AML-193 (cell line): ENCODE data around the gene PDE2A.
A peak's percentile ranks its signal among the peaks of the same experiment; 100 is the strongest.

Experiments
- DNase-seq, 2 experiments: peaks; one replicate each; lab custom pipeline; 2025; lab: John Stamatoyannopoulos, UW

PDE2A gene

GRCh38 chr11:72635309-72635915, 38.8 kb downstream of the PDE2A start:
- peak; percentile 21 for DNase-seq

- DNase-seq, result no peak
Observed at GRCh38 chr11:72634472-72635095, 39.6 kb downstream of the PDE2A start.

GRCh38 chr11:72634016-72634415, 40.2 kb downstream of the PDE2A start:
- no peak for DNase-seq

GRCh38 chr11:72633068-72633467, 41.2 kb downstream of the PDE2A start:
- no peak for DNase-seq

- no peak for DNase-seq
Observed at GRCh38 chr11:72631806-72632731, 42.2 kb downstream of the PDE2A start.

DNA sequence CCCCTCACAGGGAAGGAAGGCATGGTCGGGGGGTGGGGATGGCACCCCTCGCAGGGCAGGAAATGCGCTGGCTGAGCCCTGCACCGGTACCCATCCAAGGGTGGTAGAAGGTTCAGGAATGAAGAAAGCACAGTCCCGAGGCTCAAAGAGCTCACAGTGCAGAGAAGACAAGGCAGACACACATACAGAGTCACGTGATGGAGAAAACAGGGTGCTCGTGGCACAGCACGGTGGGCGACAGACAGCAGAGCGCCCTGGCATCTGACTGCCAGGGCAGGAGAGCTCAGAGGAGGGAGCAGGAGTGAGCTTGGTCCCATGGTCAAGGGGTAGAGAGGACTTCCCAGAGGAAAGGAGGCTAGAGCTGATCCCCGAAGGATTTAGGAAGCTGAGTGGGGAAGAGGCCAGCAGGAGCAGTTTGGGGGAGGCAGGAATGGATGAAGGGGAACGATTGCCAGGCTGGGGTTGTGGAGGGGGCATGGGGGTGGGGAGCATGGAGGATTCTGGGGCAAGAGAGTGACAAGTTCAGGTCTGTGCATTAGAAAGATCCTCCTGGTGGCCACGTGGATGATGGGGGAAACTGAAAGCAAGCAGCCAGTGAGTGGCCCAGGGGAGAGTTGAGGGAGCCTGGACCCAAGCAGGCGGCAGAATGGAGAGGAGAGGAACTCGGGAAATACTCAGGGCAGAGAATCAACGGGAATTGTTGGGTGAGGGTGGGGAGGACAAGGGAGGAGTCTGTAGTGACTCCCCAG, 43.9 kb downstream of the PDE2A start:
- DNase-seq, result no peak

DNA sequence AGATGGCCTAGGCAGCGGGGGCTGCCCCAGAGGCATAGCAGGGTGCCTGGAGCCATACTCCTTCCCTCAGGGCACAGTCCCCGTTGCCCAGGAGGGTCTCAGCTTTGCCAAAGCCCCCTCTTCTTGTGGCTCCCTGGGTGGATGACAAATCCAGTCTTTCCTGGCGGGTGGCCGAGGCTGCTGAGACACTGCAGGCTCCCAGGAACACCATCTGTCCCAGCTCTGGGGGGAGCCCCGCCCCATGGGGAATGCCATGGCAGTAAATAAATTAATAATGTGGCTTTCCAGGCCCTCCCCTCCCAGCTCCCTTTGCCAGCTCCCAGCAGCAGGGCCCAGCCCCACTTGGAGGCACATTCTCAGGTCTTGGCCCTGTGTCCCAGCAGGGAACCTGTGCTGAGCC, 45.0 kb downstream of the PDE2A start:
- no peak for DNase-seq

GRCh38 chr11:72627594-72628281, 46.5 kb downstream of the PDE2A start:
- no peak for DNase-seq

DNA sequence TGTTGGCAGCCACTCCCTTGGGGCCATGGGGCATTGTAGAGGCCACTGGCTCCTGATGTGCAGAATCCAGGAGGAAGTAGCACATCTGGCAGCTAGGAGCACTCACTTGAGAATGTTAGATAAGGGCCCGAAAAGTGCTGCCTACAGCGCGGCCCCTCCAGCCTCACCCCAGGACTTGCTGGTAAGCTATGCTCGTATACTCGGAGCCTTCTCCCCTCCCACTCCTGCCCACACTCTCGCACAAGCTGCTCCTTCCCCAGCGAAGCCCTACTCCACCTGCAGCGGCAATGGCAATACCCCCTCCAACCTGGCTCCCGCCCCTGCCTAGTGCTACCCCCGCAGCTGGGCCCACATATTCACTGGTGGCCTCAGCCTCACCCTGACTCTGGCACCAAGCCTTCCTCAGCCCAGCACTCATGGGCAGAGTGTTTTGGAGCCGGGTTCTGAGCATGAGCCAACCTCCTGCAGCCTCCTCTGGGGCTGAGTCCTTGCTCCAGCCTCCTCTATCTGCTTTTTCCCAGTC, 47.7 kb downstream of the PDE2A start:
- DNase-seq, result no peak

- no peak for DNase-seq
Observed at GRCh38 chr11:72625691-72626413, 48.4 kb downstream of the PDE2A start.

DNA sequence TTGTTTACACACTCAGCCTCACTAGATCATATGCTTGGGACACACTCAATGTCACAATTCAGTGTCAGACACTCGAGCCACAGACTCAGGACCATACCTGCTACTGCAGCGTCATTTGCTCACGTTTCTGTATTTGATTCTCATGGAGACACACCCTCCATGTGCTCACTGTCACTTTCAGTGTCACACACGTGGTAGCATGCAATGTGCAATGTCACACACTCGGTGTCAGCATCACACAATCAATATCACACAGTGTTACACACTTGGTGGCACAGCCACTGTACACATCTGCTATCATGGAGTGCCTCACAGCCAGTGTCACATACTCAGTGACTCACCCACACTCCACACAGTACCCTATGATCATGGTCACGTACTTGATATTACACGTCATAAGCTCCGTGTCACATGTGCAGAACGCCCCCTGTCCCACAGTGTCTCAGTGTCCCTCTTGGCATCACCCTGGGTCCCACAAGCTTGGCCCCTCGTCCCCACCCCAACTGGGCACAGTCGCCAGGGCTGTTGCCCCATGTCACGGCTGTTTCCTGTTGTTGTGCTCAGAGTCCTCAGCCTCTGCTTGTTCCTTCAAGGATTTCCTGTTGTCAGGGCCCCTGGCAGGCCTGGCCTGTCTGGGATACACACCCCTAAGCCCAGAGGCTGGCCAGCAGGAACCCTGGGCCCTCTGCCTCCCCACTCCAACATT, 49.6 kb downstream of the PDE2A start:
- no peak for DNase-seq

DNA sequence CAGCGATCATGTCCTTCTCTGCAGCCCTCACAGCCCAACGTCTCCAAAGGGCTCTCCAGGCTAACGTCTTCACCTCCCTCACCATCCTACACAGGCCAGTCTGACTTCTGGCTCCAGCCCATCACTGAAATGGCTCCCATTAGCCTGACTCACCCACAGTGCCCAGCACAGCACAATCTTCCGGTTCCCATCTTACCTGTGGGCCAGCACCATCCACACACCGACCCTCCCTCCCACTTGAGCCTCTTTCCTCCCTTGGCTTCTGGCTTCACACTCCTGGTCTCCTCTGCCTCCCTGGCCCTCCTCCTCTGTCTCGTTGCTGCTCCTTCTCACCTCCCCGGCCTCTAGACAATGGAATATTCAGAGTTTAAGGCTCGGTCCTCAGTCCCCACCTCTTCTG, 51.2 kb downstream of the PDE2A start:
- DNase-seq, result no peak

GRCh38 chr11:72621008-72621610, 53.1 kb downstream of the PDE2A start:
- no peak for DNase-seq

DNA sequence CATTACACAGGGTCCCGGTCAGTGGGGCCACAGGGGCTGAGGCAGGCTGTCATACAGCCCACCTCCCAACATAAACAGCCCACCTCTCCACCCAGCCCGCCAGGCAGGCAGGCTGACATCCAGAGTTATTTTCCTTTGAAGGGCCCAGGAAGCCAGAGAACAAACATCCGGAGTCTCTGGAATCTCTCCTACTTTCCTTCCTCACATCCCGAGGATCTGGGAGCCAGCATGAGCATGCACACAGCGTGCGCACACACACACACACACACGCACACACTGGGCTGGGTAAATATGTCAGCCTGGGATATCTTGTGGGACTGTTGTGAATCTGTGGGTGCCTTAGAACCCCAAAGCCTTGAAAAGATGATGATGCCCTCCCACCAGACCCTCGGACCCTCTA, 55.4 kb downstream of the PDE2A start:
- DNase-seq, result no peak

DNA sequence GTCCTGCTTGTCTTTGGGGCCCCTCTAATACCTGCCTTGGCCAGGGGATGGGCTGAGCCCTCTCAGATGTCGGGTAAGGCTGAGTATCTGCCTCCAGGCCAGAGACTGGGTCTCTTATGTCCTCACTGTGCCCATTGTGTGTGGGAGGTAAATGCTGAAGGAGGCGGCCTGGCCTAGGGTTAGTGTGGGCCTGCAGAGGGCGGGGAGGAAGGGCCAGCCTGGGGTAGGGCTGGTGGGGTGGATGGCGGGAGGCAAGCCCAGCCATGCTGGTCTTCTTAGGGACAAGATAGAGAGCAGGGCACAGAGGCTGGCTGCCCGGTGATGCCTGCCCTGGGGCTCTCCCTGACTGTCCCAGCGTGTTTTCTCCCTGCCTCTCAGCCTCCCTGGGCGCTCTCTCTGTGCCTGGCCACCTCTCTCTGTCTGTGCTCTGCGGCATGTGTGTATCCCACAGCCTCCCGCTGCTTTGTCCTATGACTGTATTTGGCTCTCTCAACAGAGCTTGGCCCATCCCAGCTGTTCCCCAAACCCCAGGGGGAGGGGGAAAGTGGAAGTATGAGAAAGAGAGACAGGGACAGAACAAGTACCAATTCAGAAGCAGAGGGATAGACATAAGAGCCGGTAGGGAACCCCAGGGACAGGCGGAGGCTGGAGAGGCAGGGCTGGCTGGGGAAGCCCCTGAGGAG, 57.0 kb downstream of the PDE2A start:
- no peak for DNase-seq

GRCh38 chr11:72616655-72617054, 57.6 kb downstream of the PDE2A start:
- DNase-seq, result no peak

DNA sequence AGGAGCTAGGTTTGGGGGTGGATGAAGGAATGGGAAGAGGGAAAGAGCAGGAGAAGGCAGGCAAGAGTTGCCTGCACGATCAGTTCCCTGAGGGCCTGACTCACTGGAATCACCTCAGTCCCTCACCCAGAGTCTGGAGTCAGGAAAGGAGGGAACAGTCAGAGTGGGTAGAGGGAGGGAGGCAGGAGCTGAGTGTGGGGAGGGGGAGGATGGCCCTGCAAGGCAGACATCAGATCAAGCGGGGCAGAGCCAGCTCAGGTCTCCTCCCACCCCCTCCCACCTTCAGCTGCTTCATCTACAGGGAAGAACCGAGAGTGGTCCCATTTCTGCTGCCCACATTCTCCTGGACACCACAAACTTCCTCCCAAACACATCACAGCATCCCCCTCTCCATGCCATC, 58.9 kb downstream of the PDE2A start:
- DNase-seq, result no peak

GRCh38 chr11:72614381-72614780, 59.8 kb downstream of the PDE2A start:
- no peak for DNase-seq

GRCh38 chr11:72613977-72614376, 60.2 kb downstream of the PDE2A start:
- DNase-seq, result peak; percentile 91 to 92
